Right lobe of liver (tissue), 6 donors: ENCODE results near the gene SDS. TPM values are rescaled to one million over a fixed set of nuclear protein-coding genes. Genes with fewer than 3 reads are reported as not detected.
A peak's percentile ranks its signal among the peaks of the same experiment; 100 is the strongest.

Source experiments
- ATAC-seq, 4 donors: fragments of 200-7000 bp; cut with Tn5 transposase; one replicate each; pipeline ENCODE4 v1.9.1; 2020; ENCODE audit warnings: mild to moderate bottlenecking in 4 of 4, moderate library complexity in 4 of 4
- DNase-seq, 3 donors: peaks; one replicate each; pipeline ENCODE4 v3.0.0-alpha.2; 2020
- H3K27ac ChIP-seq, 3 donors: fragments of 200-600 bp; one replicate each; pipeline ENCODE4 v1.8.0; 2022
- H3K27me3 ChIP-seq, 2 donors: fragments of 200-600 bp; one replicate each; pipeline ENCODE4 v1.8.0; 2022
- H3K36me3 ChIP-seq, 4 donors: fragments of 200-600 bp; sonication (generic) in 1 of 4; one replicate each; pipeline versions ENCODE4 v1.5.1 to v1.8.0; 2017 to 2022; ENCODE audit warnings: control low read depth in 1 of 4
- H3K4me1 ChIP-seq, 4 donors: fragments of 200-600 bp; sonication (generic) in 1 of 4; one replicate each; pipeline versions ENCODE4 v1.5.1 to v1.8.0; 2017 to 2022; ENCODE audit warnings: control low read depth in 1 of 4
- H3K4me3 ChIP-seq, 3 donors: fragments of 200-600 bp; one replicate each; pipeline ENCODE4 v1.8.0; 2022
- H3K9me3 ChIP-seq, 4 donors: fragments of 200-600 bp; sonication (generic) in 1 of 4; one replicate each; pipeline versions ENCODE4 v1.5.1 to v1.8.0; 2017 to 2022; ENCODE audit warnings: control low read depth in 1 of 4
- CTCF ChIP-seq, 4 donors: fragments of 200-600 bp in 3 of 4; fragments of 450-650 bp in 1 of 4; IDR thresholded peaks; one replicate each; pipeline versions ENCODE4 v1.5.1 to v1.8.0; 2016 to 2022; ENCODE audit warnings: antibody characterized with exemption in 4 of 4, mild to moderate bottlenecking in 2 of 4
- POLR2A ChIP-seq: fragments of 450-650 bp; IDR thresholded peaks from one replicate; pipeline ENCODE4 v1.6.1; 2017; ENCODE audit warnings: antibody characterized with exemption, mild to moderate bottlenecking
- WGBS: methylation state at CpG from one replicate; pipeline ENCODE4 v1.1.6; 2018; ENCODE audit warnings: low coverage, low lambda C conversion rate; ENCODE audit not compliant: insufficient coverage; ENCODE audit errors: missing lambda C conversion rate; 5-methylcytosine and 5-hydroxymethylcytosine counted together
- intact Hi-C, 2 donors: fragments of 100-400 bp; cut with DNase I; formaldehyde crosslinking; loops; one replicate each; pipeline versions ENCODE4 v1.11.2 to v1.14.1; 2022
- total RNA-seq, 6 experiments: library from RNA; depleted of rRNA in 2 of 6; stranded (reverse); fragments of >200 nt in 2 of 6; fragmentation: NEBNext Ultra II Directional in 3 of 6; extraction: Animal tissue kit (Norgen Biotek cat#: 25700) in 3 of 6; gene quantifications; one replicate each; pipeline versions ENCODE4 v1.1.0 to v1.2.4, GENCODE V29; 2016 to 2023
- donor health status: DM: no; HTN: yes; CAD: no.
- donor health status: DM: no; HTN: no; CAD: no.
- donor health status: DM: no; HTN: no; CAD: no.
- donor health status: DM: no; HTN: yes; CAD: no.
- donor health status: DM: no; HTN: yes; CAD: no.

SDS gene
- total RNA-seq, 6 experiments from 2014 or later = 208 to 722 (median 309) TPM

GRCh38 chr12:113420996-113421595 lies 17.4 kb upstream of the SDS start:
- no peak overlapping the region for H3K4me3 ChIP-seq
- peak overlapping the region; percentile 97 to 99 (median 98) for H3K27ac ChIP-seq

GRCh38 chr12:113418213-113418879 lies 14.7 kb upstream of the SDS start:
- DNase-seq = peak; percentile 89 to 97 (median 96)
- Histone ChIP-seq H3K36me3 (no peaks in the 10 kb centered on the region), H3K27ac (peak overlapping the region; percentile 91 to 99 (median 95)), H3K4me1 (peaks cover 0 to 56% (median 22%) of the 10 kb centered on the region in 4 donors), H3K9me3 (no peaks in the 10 kb centered on the region), H3K27me3 (no peaks in the 10 kb centered on the region), H3K4me3 (no peak overlapping the region)
- WGBS = 11% methylated on average over 10 of the region's 13 CpGs
- no peak for TF ChIP-seq CTCF (IDR thresholded peaks at IDR 0.05)
- peak; percentile 69 for TF ChIP-seq POLR2A
- intact Hi-C loops = no loop called here
- peak; percentile 63 to 85 (median 75) for ATAC-seq

More at GRCh38 chr12:113420996-113421595, 17.4 kb upstream of the SDS start:
- intact Hi-C loops = no loop called here
- H3K4me1 ChIP-seq = peaks cover 0 to 37% (median 15%) of the 10 kb centered on the region in 4 donors
- peak; percentile 6 to 15 (median 10) for ATAC-seq
- TF ChIP-seq POLR2A = no peak
- TF ChIP-seq CTCF (IDR thresholded peaks at IDR 0.05) = no peak
- no peaks in the 10 kb centered on the region for H3K27me3 ChIP-seq
- peak; percentile 62 to 81 (median 79) for DNase-seq
- H3K36me3 ChIP-seq = no peaks in the 10 kb centered on the region
- H3K9me3 ChIP-seq = no peaks in the 10 kb centered on the region
- 6% methylated on average over 1 of the region's 2 CpGs for WGBS

- intact Hi-C loops = no loop called here
- ATAC-seq (peak in 2 of 4 donors; percentile 0 to 2), DNase-seq (no peak)
- Histone ChIP-seq H3K9me3 (no peaks in the 10 kb centered on the region), H3K27ac (peak overlapping the region; percentile 63 to 99 (median 95)), H3K4me1 (peaks cover 0 to 45% (median 22%) of the 10 kb centered on the region in 4 donors), H3K4me3 (no peak overlapping the region), H3K36me3 (no peaks in the 10 kb centered on the region), H3K27me3 (no peaks in the 10 kb centered on the region)
- WGBS = 52% methylated on average over 6 of the region's 6 CpGs
- TF ChIP-seq CTCF (IDR thresholded peaks at IDR 0.05) (no peak), POLR2A (no peak)
These were observed 12.5 kb upstream of the SDS start for GRCh38 chr12:113416091-113416754.

- WGBS = 75% methylated on average over 7 of the region's 9 CpGs
- H3K4me1 ChIP-seq = peaks cover 0 to 35% (median 17%) of the 10 kb centered on the region in 4 donors
- H3K27me3 ChIP-seq = no peaks in the 10 kb centered on the region
- no peak for DNase-seq
- intact Hi-C loops = no loop called here
- TF ChIP-seq CTCF (IDR thresholded peaks at IDR 0.05) (no peak), POLR2A (no peak)
- no peaks in the 10 kb centered on the region for H3K9me3 ChIP-seq
- H3K27ac ChIP-seq = peak overlapping the region; percentile 63 to 99 (median 95)
- H3K4me3 ChIP-seq = no peak overlapping the region
- ATAC-seq = no peak
- H3K36me3 ChIP-seq = no peaks in the 10 kb centered on the region
These were observed 10.9 kb upstream of the SDS start for GRCh38 chr12:113414519-113415038.
